B cell (primary cell): Measurements from ENCODE around the gene CDH2.

Source experiments
- EZH2 ChIP-seq: IDR thresholded peaks from 2 replicates; pipeline ENCODE4 v1.6.1; 2012; ENCODE audit warnings: borderline replicate concordance, low read depth, mild to moderate bottlenecking, moderate library complexity, low read length; ENCODE audit not compliant: insufficient read depth, poor library complexity, severe bottlenecking
- TF ChIP-seq, protein P1 (sequence below): fragments of 200-600 bp; IDR thresholded peaks from one replicate; pipeline ENCODE4 v1.8.0; 2022; ENCODE audit warnings: antibody characterized with exemption, mild to moderate bottlenecking

DNA sequence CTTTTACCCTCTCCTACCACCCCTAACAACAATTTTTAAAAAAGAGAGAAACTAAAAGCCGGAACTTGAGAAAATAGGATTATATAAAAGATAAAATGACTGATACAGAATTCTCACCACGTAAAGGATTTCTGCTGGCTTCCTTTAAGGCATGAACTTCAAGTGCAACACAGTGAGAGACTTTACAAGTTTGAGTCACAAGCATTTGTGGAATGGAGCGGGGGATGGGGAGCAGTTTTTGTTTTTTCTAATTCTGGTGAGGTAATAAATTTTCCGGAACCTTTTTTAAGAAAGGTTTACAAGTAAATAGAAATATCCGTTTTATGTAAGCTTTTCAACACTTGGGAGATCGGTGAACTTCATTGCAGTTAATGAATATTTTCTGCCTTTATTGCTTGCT, 1.8 kb upstream of the CDH2 start:
- TF ChIP-seq, protein P1, sequence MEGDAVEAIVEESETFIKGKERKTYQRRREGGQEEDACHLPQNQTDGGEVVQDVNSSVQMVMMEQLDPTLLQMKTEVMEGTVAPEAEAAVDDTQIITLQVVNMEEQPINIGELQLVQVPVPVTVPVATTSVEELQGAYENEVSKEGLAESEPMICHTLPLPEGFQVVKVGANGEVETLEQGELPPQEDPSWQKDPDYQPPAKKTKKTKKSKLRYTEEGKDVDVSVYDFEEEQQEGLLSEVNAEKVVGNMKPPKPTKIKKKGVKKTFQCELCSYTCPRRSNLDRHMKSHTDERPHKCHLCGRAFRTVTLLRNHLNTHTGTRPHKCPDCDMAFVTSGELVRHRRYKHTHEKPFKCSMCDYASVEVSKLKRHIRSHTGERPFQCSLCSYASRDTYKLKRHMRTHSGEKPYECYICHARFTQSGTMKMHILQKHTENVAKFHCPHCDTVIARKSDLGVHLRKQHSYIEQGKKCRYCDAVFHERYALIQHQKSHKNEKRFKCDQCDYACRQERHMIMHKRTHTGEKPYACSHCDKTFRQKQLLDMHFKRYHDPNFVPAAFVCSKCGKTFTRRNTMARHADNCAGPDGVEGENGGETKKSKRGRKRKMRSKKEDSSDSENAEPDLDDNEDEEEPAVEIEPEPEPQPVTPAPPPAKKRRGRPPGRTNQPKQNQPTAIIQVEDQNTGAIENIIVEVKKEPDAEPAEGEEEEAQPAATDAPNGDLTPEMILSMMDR: no peak
- TF ChIP-seq EZH2: no peak
